ENCODE results near the gene ZNF691.
"Not testable (repeated sequence)": the region's sequence is repeated elsewhere in the genome, so short reads cannot be mapped to it uniquely, and the experiment has no call there.

ZNF691 gene

GRCh38 chr1:42846257-42847110, at the start of gene ZNF691:
TSS of gene ZNF691 (plus strand) at chr1:42846613. CDS start at chr1:42849659, 3,046 bp downstream.
- DNase-seq: peak; percentile 79

DNA sequence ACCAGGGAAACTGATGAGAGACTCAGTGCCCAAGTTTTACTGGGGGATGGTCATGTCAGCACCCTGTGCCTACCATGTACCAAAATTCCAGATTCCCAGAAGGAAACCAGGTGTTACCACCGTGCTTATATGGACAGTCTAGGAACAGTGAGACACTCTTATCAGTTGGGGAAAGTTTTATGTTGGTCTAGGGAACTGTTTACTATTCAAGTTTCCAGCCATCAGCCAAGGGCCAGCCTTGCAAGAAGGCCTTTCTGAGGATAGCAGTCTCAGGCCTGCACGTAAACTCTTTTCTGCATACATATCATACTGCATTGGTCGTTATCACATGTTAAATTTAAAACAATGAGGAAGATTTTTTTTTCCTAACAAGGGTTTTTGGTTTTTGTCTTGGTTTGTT, 49.0 kb upstream of the ZNF691 start:
- DNase-seq: no peak

DNA sequence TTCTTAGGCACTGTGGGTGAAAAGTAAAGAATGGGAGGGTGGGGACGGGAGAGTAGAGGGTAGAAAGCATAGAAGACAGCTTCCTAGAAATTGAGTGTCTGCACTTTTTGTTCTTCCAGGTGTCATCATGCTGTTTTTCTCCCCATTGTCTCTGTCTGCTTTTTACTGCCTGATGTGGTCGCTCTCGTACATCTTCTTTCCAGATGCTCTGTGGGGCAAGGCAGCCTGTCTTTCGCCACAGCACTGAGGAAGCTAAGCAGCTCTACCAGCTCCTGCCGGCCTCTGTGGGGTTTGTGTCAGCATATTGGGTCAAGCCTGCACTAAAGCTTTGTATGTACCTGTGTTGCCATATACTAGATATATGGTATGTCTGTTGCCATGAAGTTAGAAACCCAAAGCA, 48.4 kb upstream of the ZNF691 start:
- DNase-seq: no peak

DNA sequence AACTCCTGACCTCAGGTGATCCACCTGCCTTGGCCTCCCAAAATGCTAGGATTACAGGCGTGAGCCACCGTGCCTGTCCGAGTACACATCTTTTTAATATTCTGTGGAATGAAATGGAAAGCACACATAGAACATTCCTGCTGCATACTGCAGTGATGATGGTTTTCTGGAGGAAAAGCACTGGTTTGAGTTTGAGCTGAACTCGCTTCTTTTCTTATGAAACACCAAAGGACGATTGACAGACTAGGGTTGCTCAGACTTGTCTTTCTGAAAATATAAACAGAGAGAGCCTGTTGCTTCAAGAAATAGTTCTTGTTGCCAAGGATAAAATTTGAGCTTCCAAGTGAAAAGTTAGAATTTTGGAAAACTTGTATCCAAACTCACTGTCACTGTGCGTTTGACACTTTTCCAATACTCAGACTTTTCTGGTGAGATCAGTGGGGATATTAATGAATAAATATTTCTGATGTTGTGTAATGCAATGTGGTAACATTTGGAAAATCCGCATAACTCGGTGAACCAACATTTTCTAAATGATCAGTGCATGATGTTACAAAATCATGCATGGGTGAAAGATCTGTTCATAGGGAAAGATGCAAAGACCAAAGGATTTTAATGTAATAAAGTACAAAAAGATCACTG, 44.5 kb upstream of the ZNF691 start:
- DNase-seq: no peak

GRCh38 chr1:42806171-42806570, 40.2 kb upstream of the ZNF691 start:
- DNase-seq: no peak

GRCh38 chr1:42806593-42806992, 39.8 kb upstream of the ZNF691 start:
- DNase-seq: no peak

- no peak for DNase-seq
Measured at GRCh38 chr1:42807056-42807668, 39.3 kb upstream of the ZNF691 start.

- DNase-seq: not testable (repeated sequence)
Measured at GRCh38 chr1:42814815-42815214, 31.6 kb upstream of the ZNF691 start.

GRCh38 chr1:42815941-42816584, 30.4 kb upstream of the ZNF691 start:
- DNase-seq: no peak

DNA sequence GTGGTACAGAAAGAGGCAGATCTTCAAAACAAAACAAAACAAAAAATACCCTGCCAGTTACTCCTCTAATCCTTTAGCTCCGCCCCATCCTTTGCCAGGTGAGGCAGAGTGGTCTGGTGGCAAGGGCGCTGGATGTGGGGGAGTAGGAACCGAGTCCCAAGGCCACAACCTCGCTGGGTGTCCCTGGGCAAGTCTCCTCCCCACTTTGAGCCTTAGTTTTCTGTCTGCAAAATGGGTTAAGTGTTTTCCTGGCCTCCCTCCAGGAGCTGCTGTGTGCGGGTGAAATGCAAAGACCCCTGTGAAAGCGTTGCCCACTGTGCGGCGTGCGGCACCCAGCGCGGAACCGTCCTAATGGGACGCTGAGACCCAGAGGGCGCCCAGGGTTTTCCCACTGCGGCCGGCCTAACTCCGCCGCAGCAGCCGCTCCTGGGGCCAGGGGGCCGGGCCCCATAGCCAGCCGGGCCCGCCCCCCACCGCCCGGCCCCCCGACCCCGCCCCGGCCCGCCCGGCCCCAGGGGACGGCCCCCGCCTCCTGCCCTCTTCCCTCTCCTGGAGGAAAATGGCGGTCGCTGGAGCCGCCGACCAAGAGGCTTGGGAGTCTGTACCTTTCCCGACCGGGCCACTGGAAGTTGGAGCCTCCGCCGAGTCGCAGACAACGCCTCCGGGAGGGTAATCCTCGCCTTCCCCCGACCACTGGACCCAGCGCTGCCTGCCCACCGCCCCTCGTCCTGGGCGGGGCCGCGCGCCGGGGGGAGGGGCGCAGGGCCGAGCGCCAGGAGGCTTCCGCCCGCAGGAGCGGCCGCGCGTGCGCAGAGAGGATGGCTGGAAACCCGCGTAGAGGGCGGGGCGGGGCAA, 29.6 kb upstream of the ZNF691 start, which contains the start of the genes ERMAP and SVBP:
Gene ERMAP, plus strand, starts transcription at position 538 of the 855 bp plus-strand sequence. CDS start 13,327 bp downstream, outside the sequence.
Gene SVBP, minus strand, starts transcription at position 813 of the 855 bp plus-strand sequence. CDS start 853 bp downstream, outside the sequence.
- DNase-seq: peak; percentile 94

- DNase-seq: no peak
Measured at GRCh38 chr1:42817440-42817767, 29.0 kb upstream of the ZNF691 start.

DNA sequence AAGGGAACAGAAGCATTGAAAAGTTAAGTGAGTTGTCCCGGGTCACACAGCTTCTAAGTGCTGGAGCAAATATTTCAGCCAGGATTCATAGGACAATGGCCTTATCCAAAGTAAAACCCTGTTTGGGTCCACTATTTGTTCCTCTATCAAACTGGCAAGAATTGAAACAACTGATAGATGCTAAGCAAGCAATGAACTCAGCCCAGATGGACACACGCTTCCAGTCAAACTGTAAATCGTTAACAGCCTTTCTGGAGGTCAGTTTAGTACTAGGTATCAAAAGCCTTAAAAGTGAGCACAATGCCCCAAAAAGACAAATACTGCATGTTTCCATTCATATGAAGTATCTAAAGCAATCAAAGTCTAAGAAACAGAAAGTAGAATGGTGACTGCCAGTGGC, 28.4 kb upstream of the ZNF691 start:
- DNase-seq: no peak

DNA sequence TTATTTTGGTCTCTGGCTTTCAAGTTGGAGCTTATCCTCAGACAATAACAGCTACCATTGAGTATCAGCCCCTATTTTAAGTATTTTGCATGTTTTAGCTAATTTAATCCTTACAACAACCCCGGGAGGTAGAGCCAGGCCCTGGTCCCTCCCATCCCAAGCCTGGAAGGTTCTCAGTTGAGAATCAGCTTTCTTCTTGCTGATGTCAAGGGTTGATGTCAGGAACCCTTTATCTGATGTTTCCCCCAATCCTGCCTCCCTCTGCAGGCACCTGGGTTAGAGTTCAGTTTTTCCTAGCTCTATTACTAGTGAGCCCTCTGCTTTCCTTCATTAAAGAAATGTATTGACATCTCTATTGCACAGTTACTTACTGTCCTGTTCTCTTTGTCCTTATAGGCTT, 25.6 kb upstream of the ZNF691 start:
- DNase-seq: no peak

- no peak for DNase-seq
Measured at GRCh38 chr1:42821690-42822089, 24.7 kb upstream of the ZNF691 start.

DNA sequence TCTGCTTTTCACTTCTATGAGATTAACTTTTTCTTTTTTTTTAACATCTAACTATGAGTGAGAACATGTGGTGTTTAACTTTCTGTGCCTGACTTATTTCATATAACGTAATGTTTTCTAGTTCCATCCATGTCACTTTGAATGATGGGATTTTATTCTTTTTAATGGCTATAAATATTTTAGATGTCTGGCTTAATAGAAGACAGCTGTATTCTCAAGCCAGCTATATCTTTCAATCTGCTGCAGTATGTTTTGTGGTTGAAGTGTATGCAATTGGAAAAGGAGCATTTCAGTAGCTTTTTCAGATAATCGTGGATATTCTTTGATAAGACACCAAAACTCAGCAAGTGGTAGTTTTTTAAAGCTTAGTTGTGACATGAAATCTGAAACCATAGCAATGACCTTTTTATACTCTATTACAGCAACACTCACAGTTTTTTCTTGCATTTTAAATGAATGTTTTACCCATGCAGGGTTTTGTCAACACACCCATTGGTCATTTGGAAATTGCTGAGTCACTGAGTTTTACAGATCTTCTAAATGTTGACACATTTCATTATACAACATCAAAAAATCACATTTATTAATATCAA, 23.5 kb upstream of the ZNF691 start:
- no peak for DNase-seq

DNA sequence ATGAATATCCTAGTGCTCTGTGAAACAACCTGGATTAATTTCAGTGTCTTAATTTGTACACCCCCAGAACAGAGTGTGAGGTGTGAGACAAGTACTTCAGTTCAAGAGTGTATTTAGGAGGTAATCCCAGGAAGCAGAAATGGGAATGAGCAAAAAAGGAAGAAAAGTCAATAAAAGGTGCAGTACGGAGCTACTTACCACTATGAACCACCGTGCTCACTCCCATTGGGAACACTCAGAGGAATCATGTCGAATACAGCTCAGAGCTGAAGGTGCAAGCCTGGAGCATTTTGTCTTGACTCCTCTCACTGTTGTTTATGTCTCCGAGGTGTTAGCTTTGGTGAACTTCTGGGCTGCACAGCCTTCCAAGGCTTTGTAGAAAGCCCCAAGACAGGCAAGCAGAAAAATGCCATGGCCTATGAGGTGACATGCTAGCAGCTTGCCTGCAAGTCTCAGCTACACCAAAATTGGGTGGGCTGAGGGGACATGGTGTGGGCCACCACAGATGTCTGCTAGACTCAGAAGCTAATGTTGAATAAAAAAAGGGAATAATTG, 21.9 kb upstream of the ZNF691 start:
- DNase-seq: no peak

GRCh38 chr1:42825036-42825851, 21.2 kb upstream of the ZNF691 start:
- DNase-seq: no peak

- no peak for DNase-seq
Measured at GRCh38 chr1:42830631-42831030, 15.8 kb upstream of the ZNF691 start.

GRCh38 chr1:42831273-42831672, 15.1 kb upstream of the ZNF691 start:
- no peak for DNase-seq

DNA sequence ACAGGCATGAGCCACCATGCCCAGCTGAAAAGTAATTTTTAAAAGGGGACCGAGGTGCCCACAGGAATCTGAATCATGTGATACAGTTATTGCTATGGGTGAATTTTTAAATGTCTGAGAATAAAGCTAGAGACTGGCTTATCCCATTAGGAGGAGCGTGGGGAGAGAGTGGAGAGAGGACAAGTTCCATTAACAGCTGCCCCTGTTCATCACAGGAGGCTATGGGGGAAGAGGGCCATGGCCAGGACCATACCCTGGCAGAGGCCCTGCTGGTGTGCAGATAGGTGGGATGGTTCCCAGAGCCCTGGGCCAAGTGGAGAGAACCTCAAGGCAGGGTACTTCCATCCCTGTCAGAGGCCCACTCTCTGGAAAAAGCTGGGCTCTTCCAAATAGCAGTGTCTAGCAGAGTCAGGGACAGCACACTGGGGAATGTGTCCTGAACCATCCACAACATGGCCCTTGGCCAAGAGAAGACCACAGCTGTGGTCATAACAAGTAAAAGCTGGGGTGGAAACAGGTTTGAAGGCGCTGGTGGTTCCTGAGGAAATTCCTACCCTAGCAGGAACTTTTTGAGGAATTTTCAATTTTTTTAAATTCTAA, 13.7 kb upstream of the ZNF691 start:
- DNase-seq: no peak

All from activated CD4-positive, alpha-beta T cell treated with anti-CD3 and anti-CD28 coated beads for 1 hour (primary cell).